ENCODE measurements around the gene ANKRD50. TPM values are rescaled to one million over a fixed set of nuclear protein-coding genes. Genes with fewer than 3 reads are reported as not detected.

Gene ANKRD50
- total RNA-seq, 1 donor from 2014 or later = 39.1 TPM

GRCh38 chr4:124650614-124651013, 61.9 kb downstream of the ANKRD50 start:
- TF ChIP-seq CTCF (IDR thresholded peaks at IDR 0.05; ENCODE audit: unreplicated experiment) = no peak
- H3K27ac Mint-ChIP-seq (ENCODE audit: unreplicated experiment) = no peak overlapping the region
- peaks cover 7% of the 10 kb centered on the region for H3K36me3 Mint-ChIP-seq (ENCODE audit: low read depth, unreplicated experiment)
- H3K27me3 Mint-ChIP-seq (ENCODE audit: unreplicated experiment) = no peaks in the 10 kb centered on the region
- H3K4me1 Mint-ChIP-seq (ENCODE audit: unreplicated experiment) = no peaks in the 10 kb centered on the region
- DNase-seq (ENCODE audit: low spot score) = no peak
- H3K4me3 Mint-ChIP-seq (ENCODE audit: unreplicated experiment) = no peak overlapping the region
- no peaks in the 10 kb centered on the region for H3K9me3 Mint-ChIP-seq (ENCODE audit: unreplicated experiment)

GRCh38 chr4:124647599-124647998, 64.9 kb downstream of the ANKRD50 start:
- H3K27ac Mint-ChIP-seq (ENCODE audit: unreplicated experiment) = no peak overlapping the region

GRCh38 chr4:124644621-124645020, 67.9 kb downstream of the ANKRD50 start:
- no peak for TF ChIP-seq CTCF (IDR thresholded peaks at IDR 0.05; ENCODE audit: unreplicated experiment)
- Mint-ChIP-seq H3K27ac (ENCODE audit: unreplicated experiment) (no peak overlapping the region), H3K4me1 (ENCODE audit: unreplicated experiment) (no peaks in the 10 kb centered on the region), H3K36me3 (ENCODE audit: low read depth, unreplicated experiment) (no peaks in the 10 kb centered on the region), H3K27me3 (ENCODE audit: unreplicated experiment) (no peaks in the 10 kb centered on the region), H3K9me3 (ENCODE audit: unreplicated experiment) (no peaks in the 10 kb centered on the region), H3K4me3 (ENCODE audit: unreplicated experiment) (no peak overlapping the region)
- no peak for DNase-seq (ENCODE audit: low spot score)

More at GRCh38 chr4:124647599-124647998, 64.9 kb downstream of the ANKRD50 start:
- Mint-ChIP-seq H3K4me3 (ENCODE audit: unreplicated experiment) (no peak overlapping the region), H3K36me3 (ENCODE audit: low read depth, unreplicated experiment) (peaks cover 7% of the 10 kb centered on the region), H3K4me1 (ENCODE audit: unreplicated experiment) (no peaks in the 10 kb centered on the region), H3K9me3 (ENCODE audit: unreplicated experiment) (no peaks in the 10 kb centered on the region), H3K27me3 (ENCODE audit: unreplicated experiment) (no peaks in the 10 kb centered on the region)
- DNase-seq (ENCODE audit: low spot score) = no peak
- TF ChIP-seq CTCF (IDR thresholded peaks at IDR 0.05; ENCODE audit: unreplicated experiment) = no peak

- H3K9me3 Mint-ChIP-seq (ENCODE audit: unreplicated experiment) = no peaks in the 10 kb centered on the region
These were observed 69.7 kb downstream of the ANKRD50 start for GRCh38 chr4:124642846-124643245.

More at GRCh38 chr4:124642846-124643245, 69.7 kb downstream of the ANKRD50 start:
- Mint-ChIP-seq H3K4me1 (ENCODE audit: unreplicated experiment) (no peaks in the 10 kb centered on the region), H3K27ac (ENCODE audit: unreplicated experiment) (no peak overlapping the region), H3K27me3 (ENCODE audit: unreplicated experiment) (no peaks in the 10 kb centered on the region), H3K4me3 (ENCODE audit: unreplicated experiment) (no peak overlapping the region), H3K36me3 (ENCODE audit: low read depth, unreplicated experiment) (no peaks in the 10 kb centered on the region)
- no peak for TF ChIP-seq CTCF (IDR thresholded peaks at IDR 0.05; ENCODE audit: unreplicated experiment)
- no peak for DNase-seq (ENCODE audit: low spot score)

Measured in endothelial cell (in vitro differentiated cells).